SK-N-SH (cell line): ENCODE results near the gene HOMER3. TPM values are rescaled to one million over a fixed set of nuclear protein-coding genes. Genes with fewer than 3 reads are reported as not detected.
"Not testable (repeated sequence)": the region's sequence is repeated elsewhere in the genome, so short reads cannot be mapped to it uniquely, and the experiment has no call there.

Experiments used
- CTCF ChIA-PET: fragments of 300-600, 350-600 bp; formaldehyde crosslinking; extraction: SDS; loops from one replicate; lab custom pipeline; 2021; lab: Yijun Ruan, JAX
- POLR2A ChIA-PET: fragments of 350-600 bp; sonication (Branson Sonifier 250); formaldehyde crosslinking; extraction: SDS; loops from one replicate; lab custom pipeline; 2020; ENCODE audit warnings: antibody characterized with exemption, inconsistent platforms; lab: Yijun Ruan, JAX
- DNase-seq: peaks from one replicate; pipeline ENCODE4 v3.0.0; 2012
- H2AFZ ChIP-seq: fragments of 200-600 bp; sonication (generic); 2 replicates; pipeline ENCODE4 v1.8.1; 2016; ENCODE audit warnings: antibody characterized with exemption, mild to moderate bottlenecking, low read depth
- H3F3A ChIP-seq: fragments of 200-600 bp; sonication (generic); replicated peaks from 2 replicates; pipeline ENCODE3; 2016; ENCODE audit warnings: antibody characterized with exemption, mild to moderate bottlenecking; ENCODE audit not compliant: insufficient read depth
- H3K27ac ChIP-seq, 2 experiments: fragments of 200-500 bp in 1 of 2; fragments of 200-600 bp in 1 of 2; sonication (Bioruptor generic) in 1 of 2; sonication (generic), shearing (Covaris generic) in 1 of 2; 2 replicates each; pipeline versions ENCODE4 v1.5.1 to v1.6.1; 2014 to 2016; ENCODE audit warnings: low read depth in 2 of 2, inconsistent platforms in 1 of 2, low read length in 1 of 2, mild to moderate bottlenecking in 1 of 2, mixed read lengths in 1 of 2
- H3K27me3 ChIP-seq: fragments of 200-600 bp; sonication (generic), shearing (Covaris generic); 2 replicates; pipeline ENCODE4 v1.6.1; 2016; ENCODE audit warnings: mixed run types; ENCODE audit not compliant: insufficient read depth
- H3K36me3 ChIP-seq, 2 experiments: fragments of 200-500 bp in 1 of 2; fragments of 200-600 bp in 1 of 2; sonication (Bioruptor generic) in 1 of 2; sonication (generic) in 1 of 2; replicated peaks in 1 of 2; 2 replicates each; pipeline versions ENCODE3 to v1.5.1; 2014 to 2016; ENCODE audit warnings: low read length in 1 of 2, mild to moderate bottlenecking in 1 of 2; ENCODE audit not compliant: insufficient read depth in 2 of 2, control insufficient read depth in 1 of 2
- H3K4me1 ChIP-seq, 2 experiments: fragments of 200-500 bp in 1 of 2; fragments of 200-600 bp in 1 of 2; sonication (Bioruptor generic) in 1 of 2; sonication (generic), shearing (Covaris generic) in 1 of 2; 2 replicates each; pipeline versions ENCODE4 v1.5.1 to v1.6.1; 2014 to 2016; ENCODE audit warnings: low read depth in 1 of 2, low read length in 1 of 2, mixed run types in 1 of 2; ENCODE audit not compliant: insufficient read depth in 2 of 2, control insufficient read depth in 1 of 2
- H3K4me2 ChIP-seq: fragments of 200-600 bp; sonication (generic), shearing (Covaris generic); 2 replicates; pipeline ENCODE4 v1.6.1; 2017; ENCODE audit warnings: mixed run types
- H3K4me3 ChIP-seq, 2 experiments: fragments of 200-500 bp in 1 of 2; fragments of 200-600 bp in 1 of 2; sonication (Bioruptor generic) in 1 of 2; sonication (generic), shearing (Covaris generic) in 1 of 2; 2 replicates each; pipeline versions ENCODE4 v1.5.1 to v1.8.1; 2014 to 2016; ENCODE audit warnings: low read depth in 2 of 2, inconsistent platforms in 1 of 2, low read length in 1 of 2, mild to moderate bottlenecking in 1 of 2, mixed read lengths in 1 of 2, moderate library complexity in 1 of 2
- H3K79me2 ChIP-seq: fragments of 200-600 bp; sonication (generic); 2 replicates; pipeline ENCODE4 v1.8.1; 2017; ENCODE audit warnings: mild to moderate bottlenecking; ENCODE audit not compliant: insufficient read depth
- H3K9ac ChIP-seq: fragments of 200-600 bp; sonication (generic); 2 replicates; pipeline ENCODE4 v1.6.1; 2017; ENCODE audit warnings: mixed run types
- H3K9me2 ChIP-seq: fragments of 200-600 bp; sonication (generic); 2 replicates; pipeline ENCODE4 v1.6.1; 2017; ENCODE audit warnings: mixed run types
- H3K9me3 ChIP-seq: fragments of 200-600 bp; sonication (generic); 2 replicates; pipeline ENCODE4 v1.6.1; 2017; ENCODE audit warnings: mixed run types, mild to moderate bottlenecking, moderate library complexity
- H4K20me1 ChIP-seq: fragments of 200-600 bp; sonication (generic); 2 replicates; pipeline ENCODE4 v1.6.1; 2017; ENCODE audit warnings: mild to moderate bottlenecking, mixed run types; ENCODE audit not compliant: insufficient read depth
- CHD2 ChIP-seq: fragments of 150-350 bp; IDR thresholded peaks from 2 replicates; pipeline ENCODE4 v1.6.1; 2018; ENCODE audit warnings: low read length; ENCODE audit not compliant: partially characterized antibody
- ELF1 ChIP-seq: IDR thresholded peaks from 2 replicates; pipeline ENCODE4 v1.4.0; 2012
- EZH2phosphoT487 ChIP-seq: fragments of 200-600 bp; sonication (generic); IDR thresholded peaks from 2 replicates; pipeline ENCODE4 v1.6.1; 2017; ENCODE audit warnings: low read depth, mixed run types, mild to moderate bottlenecking, antibody characterized with exemption, moderate library complexity, borderline replicate concordance
- NFIC ChIP-seq: IDR thresholded peaks from 2 replicates; pipeline ENCODE4 v1.4.0; 2012; ENCODE audit warnings: borderline replicate concordance
- POLR2AphosphoS5 ChIP-seq: IDR thresholded peaks from 2 replicates; pipeline ENCODE4 v1.6.1; 2012; ENCODE audit warnings: low read depth, low read length
- RAD21 ChIP-seq: IDR thresholded peaks from 2 replicates; pipeline ENCODE4 v1.6.1; 2012; ENCODE audit warnings: mild to moderate bottlenecking, low read length
- TAF1 ChIP-seq: IDR thresholded peaks from 2 replicates; pipeline ENCODE4 v1.6.1; 2012; ENCODE audit warnings: low read depth, mild to moderate bottlenecking, low read length, moderate library complexity, borderline replicate concordance
- WGBS: methylation state at CpG from one replicate; pipeline ENCODE4 v1.1.6; 2017; ENCODE audit warnings: low lambda C conversion rate; 5-methylcytosine and 5-hydroxymethylcytosine counted together
- polyA plus RNA-seq, 3 experiments: library from polyadenylated mRNA; depleted of rRNA; stranded (reverse); fragments of >200 nt; gene quantifications; 2 replicates each; pipeline ENCODE4 v1.2.3, GENCODE V29; 2012
- TF ChIP-seq, protein P1 (sequence below): IDR thresholded peaks from 2 replicates; pipeline ENCODE4; 2012
- TF ChIP-seq, protein P2 (sequence below): fragments of 200-600 bp; sonication (generic); IDR thresholded peaks from 2 replicates; pipeline ENCODE4 v1.6.1; 2017; ENCODE audit warnings: antibody characterized with exemption, mild to moderate bottlenecking, moderate library complexity
- TF ChIP-seq, protein P3 (sequence below): fragments of 150-350 bp; IDR thresholded peaks from 2 replicates; pipeline ENCODE4 v1.6.1; 2017; ENCODE audit warnings: antibody characterized with exemption, low read length, low read depth, borderline replicate concordance
- TF ChIP-seq, protein P4 (sequence below): IDR thresholded peaks from 2 replicates; pipeline ENCODE4 v1.4.0; 2012; ENCODE audit warnings: low read depth, borderline replicate concordance
- TF ChIP-seq, protein P5 (sequence below): IDR thresholded peaks from 2 replicates; pipeline ENCODE4 v1.4.0; 2012; ENCODE audit warnings: low read depth, borderline replicate concordance

Gene HOMER3
- polyA plus RNA-seq, 1 of the 3 experiments (the other 2 are of a cell fraction): 83.0 TPM

DNA sequence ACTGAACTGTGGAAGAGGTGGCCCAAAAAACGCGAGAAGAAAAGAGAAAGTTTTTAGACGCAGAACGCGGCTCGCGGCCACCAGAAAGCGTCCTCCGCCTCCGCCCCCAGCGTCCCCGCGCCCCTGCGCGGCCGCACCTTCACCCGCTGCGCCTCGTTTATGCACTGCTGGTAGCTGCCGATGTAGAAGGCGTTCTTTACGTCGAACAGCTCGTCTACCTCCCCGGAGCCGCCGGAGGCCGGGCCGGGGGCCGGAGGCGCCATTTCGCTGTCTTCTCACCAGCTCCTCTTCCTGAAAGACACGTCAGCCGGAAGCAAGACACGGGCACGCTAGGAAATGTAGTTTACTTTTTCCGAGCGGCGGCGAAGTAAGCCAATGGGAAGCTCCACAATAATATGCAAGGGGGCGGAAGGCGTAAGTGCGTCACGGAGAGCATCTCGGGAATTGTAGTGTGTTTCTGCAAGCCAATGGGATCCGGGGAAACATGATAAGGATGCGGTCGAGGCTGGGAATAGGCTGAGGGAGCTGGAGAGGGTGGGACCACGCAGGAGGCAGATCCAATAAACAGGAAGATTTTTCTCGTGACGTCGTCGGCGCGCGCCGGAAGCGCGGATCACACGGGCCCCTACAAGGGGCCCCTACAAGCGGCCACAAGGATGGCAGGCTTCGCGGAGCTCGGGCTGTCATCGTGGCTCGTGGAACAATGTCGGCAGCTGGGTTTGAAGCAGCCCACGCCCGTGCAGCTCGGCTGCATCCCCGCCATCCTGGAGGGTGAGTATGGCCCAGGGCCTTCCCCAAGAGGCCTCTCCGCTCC, 21.7 kb downstream of the HOMER3 start, which contains the start of the genes COPE and DDX49 (continued):
- TF ChIP-seq, protein P1, sequence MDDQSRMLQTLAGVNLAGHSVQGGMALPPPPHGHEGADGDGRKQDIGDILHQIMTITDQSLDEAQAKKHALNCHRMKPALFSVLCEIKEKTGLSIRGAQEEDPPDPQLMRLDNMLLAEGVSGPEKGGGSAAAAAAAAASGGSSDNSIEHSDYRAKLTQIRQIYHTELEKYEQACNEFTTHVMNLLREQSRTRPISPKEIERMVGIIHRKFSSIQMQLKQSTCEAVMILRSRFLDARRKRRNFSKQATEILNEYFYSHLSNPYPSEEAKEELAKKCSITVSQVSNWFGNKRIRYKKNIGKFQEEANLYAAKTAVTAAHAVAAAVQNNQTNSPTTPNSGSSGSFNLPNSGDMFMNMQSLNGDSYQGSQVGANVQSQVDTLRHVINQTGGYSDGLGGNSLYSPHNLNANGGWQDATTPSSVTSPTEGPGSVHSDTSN: peak; percentile 99
- no peak for TF ChIP-seq EZH2phosphoT487
- TF ChIP-seq, protein P2, sequence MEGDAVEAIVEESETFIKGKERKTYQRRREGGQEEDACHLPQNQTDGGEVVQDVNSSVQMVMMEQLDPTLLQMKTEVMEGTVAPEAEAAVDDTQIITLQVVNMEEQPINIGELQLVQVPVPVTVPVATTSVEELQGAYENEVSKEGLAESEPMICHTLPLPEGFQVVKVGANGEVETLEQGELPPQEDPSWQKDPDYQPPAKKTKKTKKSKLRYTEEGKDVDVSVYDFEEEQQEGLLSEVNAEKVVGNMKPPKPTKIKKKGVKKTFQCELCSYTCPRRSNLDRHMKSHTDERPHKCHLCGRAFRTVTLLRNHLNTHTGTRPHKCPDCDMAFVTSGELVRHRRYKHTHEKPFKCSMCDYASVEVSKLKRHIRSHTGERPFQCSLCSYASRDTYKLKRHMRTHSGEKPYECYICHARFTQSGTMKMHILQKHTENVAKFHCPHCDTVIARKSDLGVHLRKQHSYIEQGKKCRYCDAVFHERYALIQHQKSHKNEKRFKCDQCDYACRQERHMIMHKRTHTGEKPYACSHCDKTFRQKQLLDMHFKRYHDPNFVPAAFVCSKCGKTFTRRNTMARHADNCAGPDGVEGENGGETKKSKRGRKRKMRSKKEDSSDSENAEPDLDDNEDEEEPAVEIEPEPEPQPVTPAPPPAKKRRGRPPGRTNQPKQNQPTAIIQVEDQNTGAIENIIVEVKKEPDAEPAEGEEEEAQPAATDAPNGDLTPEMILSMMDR: no peak
- peak; percentile 96 for TF ChIP-seq TAF1
- TF ChIP-seq, protein P3, sequence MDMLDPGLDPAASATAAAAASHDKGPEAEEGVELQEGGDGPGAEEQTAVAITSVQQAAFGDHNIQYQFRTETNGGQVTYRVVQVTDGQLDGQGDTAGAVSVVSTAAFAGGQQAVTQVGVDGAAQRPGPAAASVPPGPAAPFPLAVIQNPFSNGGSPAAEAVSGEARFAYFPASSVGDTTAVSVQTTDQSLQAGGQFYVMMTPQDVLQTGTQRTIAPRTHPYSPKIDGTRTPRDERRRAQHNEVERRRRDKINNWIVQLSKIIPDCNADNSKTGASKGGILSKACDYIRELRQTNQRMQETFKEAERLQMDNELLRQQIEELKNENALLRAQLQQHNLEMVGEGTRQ: no peak
- TF ChIP-seq ELF1: peak; percentile 98
- TF ChIP-seq, all 33 proteins: peak for 16

DNA sequence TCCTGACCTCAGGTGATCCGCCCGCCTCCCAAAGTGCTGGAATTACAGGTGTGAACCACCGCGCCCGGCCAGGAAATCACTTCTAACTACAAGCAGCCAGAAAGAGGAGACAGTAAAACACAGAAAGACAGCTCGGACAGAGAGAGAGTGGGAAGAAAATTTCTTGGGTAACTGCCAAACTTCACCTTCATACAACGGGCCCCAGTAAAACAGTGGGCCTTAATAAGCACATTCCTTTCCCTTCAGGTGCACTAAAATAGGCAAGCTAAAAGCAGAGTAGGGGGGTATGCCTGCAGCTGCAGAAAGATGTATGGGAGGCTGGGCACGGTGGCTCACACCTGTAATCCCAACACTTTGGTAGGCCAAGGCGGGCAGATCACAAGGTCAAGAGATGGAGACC, 23.4 kb downstream of the HOMER3 start:
- H3K36me3 ChIP-seq: peaks cover 28% of the 10 kb centered on the region in 2 experiments
- H3K4me3 ChIP-seq: peak overlapping the region in 1 of 2 experiments; percentile 79; a peak in 1 of 4 replicates
- peaks cover 54% of the 10 kb centered on the region for H4K20me1 ChIP-seq

DNA sequence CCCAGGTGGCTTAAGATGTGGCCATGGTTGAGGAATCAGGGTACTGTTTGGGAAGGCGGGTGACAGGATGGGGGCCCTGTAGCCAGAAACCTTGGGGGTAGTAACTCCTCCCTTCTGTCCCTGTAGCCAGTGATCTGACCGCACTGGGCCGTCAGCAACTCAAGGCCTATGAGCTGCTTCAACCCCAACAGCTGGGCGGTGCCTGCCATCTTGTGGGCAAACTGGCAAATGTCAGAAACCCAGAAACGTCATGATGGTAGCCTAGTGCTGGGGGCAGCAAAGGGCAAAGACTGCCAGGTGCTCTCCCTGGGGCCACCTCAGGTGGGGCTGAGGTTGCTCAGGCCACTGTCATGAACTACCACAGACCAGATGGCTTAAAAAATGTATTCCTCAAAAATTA, 25.4 kb downstream of the HOMER3 start:
- Histone ChIP-seq H3K36me3 (peaks cover 27 to 32% of the 10 kb centered on the region in 2 experiments), H2AFZ (no peak overlapping the region), H3K27ac (no peak overlapping the region), H4K20me1 (peaks cover 65% of the 10 kb centered on the region), H3K9ac (no peak overlapping the region), H3K9me2 (no peaks in the 10 kb centered on the region), H3K4me1 (peaks cover 5 to 8% of the 10 kb centered on the region in 2 experiments; a peak in 2 of 4 replicates), H3K4me3 (no peak overlapping the region), H3K27me3 (no peaks in the 10 kb centered on the region), H3K79me2 (peaks cover 89% of the 10 kb centered on the region), H3F3A (peaks cover 9% of the 10 kb centered on the region), H3K9me3 (no peaks in the 10 kb centered on the region), H3K4me2 (no peak overlapping the region)
- DNase-seq: peak; percentile 80
- ChIA-PET CTCF (interaction anchor here (0.6 to 7.2 kb wide), 7 partner anchors 12 to 465 kb away, joined by 3 to 76 read pairs (median 4); partner anchors contain the start of gene CERS1), POLR2A (interaction anchor here (1.5 kb wide), 1 partner anchor 21 kb away, joined by 4 read pairs; no protein-coding TSS in a partner anchor)
- WGBS: no CpG with 5 or more reads among the region's 5 CpGs
- TF ChIP-seq CHD2 (no peak), POLR2AphosphoS5 (no peak), RAD21 (peak; percentile 76), NFIC (no peak), EZH2phosphoT487 (no peak)
- TF ChIP-seq, protein P4, sequence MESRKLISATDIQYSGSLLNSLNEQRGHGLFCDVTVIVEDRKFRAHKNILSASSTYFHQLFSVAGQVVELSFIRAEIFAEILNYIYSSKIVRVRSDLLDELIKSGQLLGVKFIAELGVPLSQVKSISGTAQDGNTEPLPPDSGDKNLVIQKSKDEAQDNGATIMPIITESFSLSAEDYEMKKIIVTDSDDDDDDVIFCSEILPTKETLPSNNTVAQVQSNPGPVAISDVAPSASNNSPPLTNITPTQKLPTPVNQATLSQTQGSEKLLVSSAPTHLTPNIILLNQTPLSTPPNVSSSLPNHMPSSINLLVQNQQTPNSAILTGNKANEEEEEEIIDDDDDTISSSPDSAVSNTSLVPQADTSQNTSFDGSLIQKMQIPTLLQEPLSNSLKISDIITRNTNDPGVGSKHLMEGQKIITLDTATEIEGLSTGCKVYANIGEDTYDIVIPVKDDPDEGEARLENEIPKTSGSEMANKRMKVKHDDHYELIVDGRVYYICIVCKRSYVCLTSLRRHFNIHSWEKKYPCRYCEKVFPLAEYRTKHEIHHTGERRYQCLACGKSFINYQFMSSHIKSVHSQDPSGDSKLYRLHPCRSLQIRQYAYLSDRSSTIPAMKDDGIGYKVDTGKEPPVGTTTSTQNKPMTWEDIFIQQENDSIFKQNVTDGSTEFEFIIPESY: no peak
- TF ChIP-seq, protein P5, sequence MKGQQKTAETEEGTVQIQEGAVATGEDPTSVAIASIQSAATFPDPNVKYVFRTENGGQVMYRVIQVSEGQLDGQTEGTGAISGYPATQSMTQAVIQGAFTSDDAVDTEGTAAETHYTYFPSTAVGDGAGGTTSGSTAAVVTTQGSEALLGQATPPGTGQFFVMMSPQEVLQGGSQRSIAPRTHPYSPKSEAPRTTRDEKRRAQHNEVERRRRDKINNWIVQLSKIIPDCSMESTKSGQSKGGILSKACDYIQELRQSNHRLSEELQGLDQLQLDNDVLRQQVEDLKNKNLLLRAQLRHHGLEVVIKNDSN: no peak
- TF ChIP-seq, protein P2: peak; percentile 49

More for the DNA sequence above, 23.4 kb downstream of the HOMER3 start:
- H3K27ac ChIP-seq: peak overlapping the region in 1 of 2 experiments; percentile 92; a peak in 1 of 4 replicates
- peaks cover 88% of the 10 kb centered on the region for H3K79me2 ChIP-seq
- H3K9me2 ChIP-seq, H3F3A ChIP-seq, H2AFZ ChIP-seq, H3K27me3 ChIP-seq, DNase-seq, H3K9me3 ChIP-seq: not testable (repeated sequence)
- 91% methylated on average over 9 of the region's 9 CpGs for WGBS
- H3K4me1 ChIP-seq: peaks cover 5 to 12% of the 10 kb centered on the region in 2 experiments; a peak in 2 of 4 replicates
- ChIA-PET POLR2A (interaction anchor here (2.7 kb wide), 1 partner anchor 328 kb away, joined by 9 read pairs; the partner anchor contains the start of gene REX1BD), CTCF (interaction anchor here (1.3 to 7.2 kb wide), 4 partner anchors 10 to 467 kb away, joined by 4 to 76 read pairs (median 6); partner anchors contain the start of gene CERS1)
- H3K4me2 ChIP-seq: peak overlapping the region; percentile 89
- H3K9ac ChIP-seq: peak overlapping the region; percentile 97; the same call in 1 of the 2 replicates
